GM18508 (cell line): ENCODE data around the gene PRAMEF5.
"Not testable (repeated sequence)": the region's sequence is repeated elsewhere in the genome, so short reads cannot be mapped to it uniquely, and the experiment has no call there.

Experiments
- ATAC-seq: cut with Tn5 transposase; IDR thresholded peaks from one replicate; pipeline ENCODE4 v1.9.1; 2021; ENCODE audit warnings: moderate number of reproducible peaks; ENCODE audit not compliant: insufficient read depth, unreplicated experiment

Gene PRAMEF5

GRCh38 chr1:13253898-13254297, at the start of gene PRAMEF5:
Gene PRAMEF5 (plus strand): TSS chr1:13254198. CDS start chr1:13259269, 5,071 bp downstream.
- not testable (repeated sequence) for ATAC-seq

- ATAC-seq, result not testable (repeated sequence)
These were observed 45.3 kb upstream of the PRAMEF5 start for GRCh38 chr1:13208712-13209111.

DNA sequence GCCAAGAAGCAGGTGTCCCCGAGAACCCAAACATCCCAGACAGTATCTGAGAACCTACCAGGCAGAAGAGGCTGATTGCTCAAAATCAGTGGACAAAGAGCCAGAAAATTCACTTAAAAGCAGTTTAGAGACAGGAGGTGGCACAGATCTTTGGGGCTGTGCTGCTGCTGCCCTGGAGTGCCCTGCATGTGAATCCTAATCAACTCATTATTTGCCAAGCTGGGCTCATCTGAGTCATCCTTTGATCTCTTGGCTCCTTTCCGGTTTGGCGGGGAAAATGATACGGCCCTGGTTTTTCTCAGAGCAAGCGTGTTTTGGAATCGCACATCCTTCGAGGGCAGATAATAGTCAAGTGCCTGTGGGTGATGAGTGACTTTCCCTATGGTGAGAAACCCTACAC, 37.4 kb upstream of the PRAMEF5 start:
- ATAC-seq, result not testable (repeated sequence)

DNA sequence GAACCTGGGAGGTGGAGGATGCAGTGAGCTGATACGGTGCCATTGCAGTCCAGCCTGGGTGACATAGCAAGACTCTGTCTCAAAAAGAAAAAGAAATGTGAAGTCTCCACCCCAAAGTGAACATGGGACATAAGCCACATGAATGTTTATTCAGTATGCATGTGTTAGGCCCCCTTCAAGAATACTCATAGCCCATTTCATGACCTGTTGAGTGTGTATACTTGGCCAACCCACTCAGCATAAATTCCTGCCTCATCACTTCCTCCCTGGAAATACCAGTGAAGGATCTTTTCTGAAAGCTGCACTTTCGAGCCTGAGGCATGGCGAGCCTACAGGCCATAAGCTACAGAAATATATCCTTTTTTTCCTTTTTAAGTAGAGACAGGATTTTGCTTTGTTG, 34.8 kb upstream of the PRAMEF5 start:
- ATAC-seq, result not testable (repeated sequence)

DNA sequence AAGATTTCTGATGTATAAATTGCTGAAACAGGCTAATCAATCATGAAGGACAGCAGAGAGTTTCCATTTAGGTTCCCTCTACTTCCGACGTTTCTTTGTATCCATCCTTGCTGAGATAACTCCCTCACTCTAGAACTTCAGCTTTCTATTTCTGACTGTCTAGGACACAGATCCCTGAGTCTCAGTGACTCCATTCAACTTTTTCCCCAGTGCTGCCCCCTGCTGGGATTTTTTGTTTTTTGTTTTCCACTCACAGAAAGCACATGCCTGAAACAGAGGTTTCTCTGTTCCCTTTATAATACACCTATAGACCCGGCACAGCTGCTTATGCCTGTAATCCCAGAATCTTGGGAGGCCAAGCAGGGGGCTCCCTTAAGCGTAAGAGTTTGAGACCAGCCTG, 31.2 kb upstream of the PRAMEF5 start:
- not testable (repeated sequence) for ATAC-seq

DNA sequence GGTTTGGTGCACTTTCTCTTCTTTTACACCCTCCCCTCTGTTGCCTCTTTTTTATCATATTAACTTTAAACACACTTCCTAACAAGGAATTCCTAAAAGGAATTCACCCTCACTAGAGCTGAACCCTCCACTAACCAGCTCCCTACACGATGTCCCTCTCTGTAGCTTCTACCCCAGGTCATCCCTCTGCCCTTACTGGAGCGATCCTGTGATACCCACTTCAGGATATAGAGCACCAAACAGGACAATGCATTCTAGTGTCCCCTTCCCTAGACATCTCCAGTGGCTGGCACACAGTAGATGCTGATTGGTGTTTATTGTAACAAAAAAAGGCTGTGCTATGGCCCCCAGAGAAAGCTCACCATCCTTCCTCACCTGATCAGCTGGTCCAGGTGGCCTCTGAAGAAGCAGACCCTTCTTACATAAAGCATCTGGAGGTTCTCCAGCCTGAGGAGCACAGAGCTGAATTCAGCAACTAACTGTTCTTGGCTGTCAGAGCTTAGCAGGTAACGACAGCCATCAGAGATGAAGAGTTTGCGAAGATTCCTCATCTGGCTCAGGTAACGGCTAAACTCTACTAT, 29.4 kb upstream of the PRAMEF5 start:
- ATAC-seq, result no peak

- ATAC-seq, result not testable (repeated sequence)
These were observed 28.3 kb upstream of the PRAMEF5 start, which contains the start of gene PRAMEF18 for GRCh38 chr1:13225675-13226204. Gene PRAMEF18 (minus strand): TSS chr1:13226154. CDS start chr1:13226106, 48 bp downstream.

DNA sequence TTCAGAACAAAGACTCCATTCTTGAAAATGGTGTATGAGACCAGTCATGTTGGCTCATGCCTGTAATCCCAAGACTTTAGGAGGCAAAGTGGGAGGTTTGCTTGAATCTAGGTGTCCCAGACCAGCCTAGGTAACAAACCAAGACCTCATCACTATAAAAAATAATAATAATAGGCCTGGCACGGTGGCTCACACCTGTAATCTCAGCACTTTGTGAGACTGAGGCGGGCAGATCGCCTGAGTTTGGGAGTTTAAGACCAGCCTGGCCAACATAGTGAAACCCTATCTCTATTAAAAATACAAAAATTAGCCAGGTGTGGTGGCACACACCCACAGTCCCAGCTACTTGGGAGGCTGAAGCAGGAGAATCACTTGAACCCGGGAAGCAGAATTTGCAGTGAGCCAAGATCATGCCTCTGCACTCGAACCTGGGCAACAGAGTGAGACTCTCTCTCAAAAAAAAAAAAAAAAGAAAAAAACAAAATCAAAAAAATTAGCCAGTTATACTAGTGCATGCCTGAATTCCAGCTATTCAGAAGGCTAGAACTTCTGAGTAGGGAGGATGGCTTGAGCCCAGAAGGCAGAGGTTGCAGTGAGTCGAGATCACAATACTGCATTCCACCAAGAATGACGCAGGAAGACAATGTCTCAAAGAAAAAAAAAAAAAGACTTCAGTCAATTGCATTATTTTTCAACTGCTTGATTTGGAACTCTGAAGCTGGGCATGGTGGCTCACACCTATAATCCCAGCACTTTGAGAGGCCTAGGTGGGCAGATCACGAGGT, 26.5 kb upstream of the PRAMEF5 start:
- ATAC-seq, result not testable (repeated sequence)

DNA sequence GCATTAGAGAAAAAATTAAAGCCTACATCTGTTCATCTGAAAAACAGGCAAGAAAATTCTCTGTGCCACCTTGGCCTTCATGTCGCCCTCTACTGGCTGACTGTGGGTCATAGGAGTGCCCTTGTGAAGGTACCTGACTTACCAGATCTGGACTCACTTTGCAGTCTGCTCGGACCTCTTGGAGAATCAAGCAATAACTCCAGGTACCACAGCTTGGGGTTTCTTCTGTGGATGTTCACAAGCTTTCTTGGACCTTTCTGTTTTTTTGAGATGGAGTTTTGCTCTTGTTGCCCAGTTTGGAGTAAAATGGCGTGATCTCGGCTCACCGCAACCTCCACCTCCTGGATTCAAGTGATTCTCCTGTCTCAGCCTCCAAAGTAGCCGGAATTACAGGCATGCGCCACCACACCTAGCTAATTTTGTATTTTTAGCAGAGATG, 25.6 kb upstream of the PRAMEF5 start:
- ATAC-seq, result no peak

DNA sequence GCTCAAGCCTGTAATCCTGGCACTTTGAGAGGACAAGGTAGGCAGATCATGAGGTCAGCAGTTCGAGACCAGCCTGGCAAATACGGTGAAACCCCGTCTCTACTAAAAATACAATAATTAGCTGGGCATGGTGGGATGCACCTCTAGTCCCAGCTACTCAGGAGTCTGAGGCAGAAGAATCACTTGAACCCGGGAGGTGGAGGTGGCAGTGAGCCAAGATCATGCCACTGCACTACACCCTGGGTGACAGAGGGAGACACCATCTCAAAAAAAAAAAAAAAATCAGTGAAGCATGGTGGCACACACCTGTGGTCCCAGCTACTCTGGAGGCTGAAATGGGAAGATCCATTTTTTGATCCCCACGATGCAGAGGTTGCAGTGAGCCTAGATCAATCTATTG, 23.9 kb upstream of the PRAMEF5 start:
- ATAC-seq, result not testable (repeated sequence)

DNA sequence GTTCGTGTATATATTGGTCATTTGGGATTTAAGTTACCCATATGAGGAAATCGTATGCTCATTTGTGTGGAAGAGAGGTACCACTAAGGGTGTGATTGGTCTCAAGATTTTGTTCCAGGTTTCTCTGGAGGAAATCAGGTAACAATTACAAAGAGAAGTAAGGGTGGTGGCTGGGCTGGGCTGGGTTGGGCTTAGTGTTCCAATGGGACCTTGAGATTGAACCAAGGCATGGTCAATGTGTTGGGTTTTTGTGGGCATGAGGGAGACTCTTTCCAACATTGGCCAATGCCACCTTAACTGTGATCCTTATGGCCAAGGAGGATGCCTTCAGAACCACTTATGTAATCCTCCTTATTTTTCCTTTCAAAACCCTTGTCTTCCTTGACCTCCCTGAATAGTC, 23.4 kb upstream of the PRAMEF5 start:
- ATAC-seq, result not testable (repeated sequence)

DNA sequence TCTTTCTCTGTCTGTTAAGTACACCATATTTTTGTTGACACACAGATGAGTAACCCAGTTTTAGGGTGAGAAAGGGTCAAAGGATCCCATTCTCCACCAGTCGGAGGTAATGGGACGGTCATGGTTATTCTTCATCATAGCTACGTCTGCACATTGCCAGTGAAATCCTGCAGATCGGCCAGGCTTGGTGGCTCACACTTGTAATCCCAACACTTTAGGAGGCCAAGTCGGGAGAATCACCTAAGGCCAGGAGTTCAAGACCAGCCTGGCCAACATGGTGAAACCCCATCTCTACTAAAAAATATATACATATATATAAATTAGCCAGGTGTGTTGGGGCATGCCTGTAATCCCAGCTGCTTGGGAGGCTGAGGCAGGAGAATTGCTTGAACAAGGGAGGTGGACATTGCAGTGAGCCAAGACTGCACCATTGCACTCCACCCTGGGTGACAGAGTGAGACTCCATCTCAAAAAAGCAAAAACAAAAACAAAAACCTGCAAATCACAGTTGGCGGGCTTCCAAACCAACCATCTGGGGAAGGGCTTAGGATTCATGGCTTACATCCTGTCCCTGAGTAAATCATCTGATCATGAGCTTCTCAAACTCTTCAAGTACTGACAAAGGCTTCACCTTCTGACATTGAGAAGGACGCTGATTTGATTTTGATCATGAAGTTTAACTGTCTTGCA, 22.8 kb upstream of the PRAMEF5 start:
- not testable (repeated sequence) for ATAC-seq

GRCh38 chr1:13232056-13232455, 21.9 kb upstream of the PRAMEF5 start:
- ATAC-seq, result not testable (repeated sequence)

GRCh38 chr1:13234057-13234456, 19.9 kb upstream of the PRAMEF5 start:
- not testable (repeated sequence) for ATAC-seq

GRCh38 chr1:13237572-13237971, 16.4 kb upstream of the PRAMEF5 start:
- ATAC-seq, result not testable (repeated sequence)

GRCh38 chr1:13239633-13240032, 14.4 kb upstream of the PRAMEF5 start:
- ATAC-seq, result not testable (repeated sequence)

GRCh38 chr1:13243536-13244263, 10.3 kb upstream of the PRAMEF5 start:
- ATAC-seq, result not testable (repeated sequence)

DNA sequence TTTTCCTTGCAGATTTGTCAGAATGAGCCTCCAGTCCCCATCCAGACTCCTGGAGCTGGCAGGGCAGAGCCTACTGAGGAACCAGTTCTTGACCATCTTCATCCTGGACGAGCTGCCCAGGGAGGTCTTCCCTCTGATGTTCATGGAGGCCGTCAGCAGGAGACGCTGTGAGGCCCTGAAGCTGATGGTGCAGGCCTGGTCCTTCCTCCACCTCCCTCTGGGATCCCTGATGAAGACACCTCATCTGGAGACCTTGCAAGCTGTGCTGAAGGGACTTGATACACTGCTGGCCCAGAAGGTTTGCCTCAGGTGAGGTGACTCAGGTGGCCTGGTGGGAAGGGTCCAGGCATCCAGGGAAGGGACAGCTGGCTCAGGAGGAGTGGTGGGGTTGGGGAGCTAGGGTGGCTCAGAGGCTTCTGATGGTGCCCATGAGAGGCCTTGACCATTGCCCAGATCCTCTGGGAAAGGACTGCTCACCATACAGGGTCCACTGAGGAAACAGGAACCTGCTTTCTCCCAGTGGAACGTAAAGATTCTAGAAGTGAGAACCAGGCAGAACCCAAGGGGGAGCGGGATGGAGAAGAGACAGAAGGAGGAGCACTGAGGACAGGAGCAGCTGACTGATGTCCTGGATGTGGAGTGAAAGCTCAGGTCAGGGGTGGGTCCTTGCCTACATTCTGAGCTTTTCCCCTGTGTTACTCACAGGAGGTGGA, 8.0 kb upstream of the PRAMEF5 start:
- not testable (repeated sequence) for ATAC-seq

DNA sequence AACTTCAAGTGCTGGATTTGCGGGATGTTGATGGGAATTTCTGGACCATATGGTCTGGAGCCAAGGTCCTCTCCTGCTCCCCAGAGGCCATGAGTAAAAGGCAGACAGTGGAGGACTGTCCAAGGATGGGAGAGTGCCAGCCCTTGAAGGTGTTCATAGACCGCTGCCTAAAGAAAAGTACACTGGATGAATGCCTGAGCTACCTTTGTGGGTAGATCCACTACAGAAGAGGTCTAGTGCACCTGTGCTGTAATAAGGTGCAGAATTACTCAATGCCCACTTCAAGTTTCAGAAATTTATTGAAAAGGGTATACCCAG, 7.5 kb upstream of the PRAMEF5 start:
- not testable (repeated sequence) for ATAC-seq

DNA sequence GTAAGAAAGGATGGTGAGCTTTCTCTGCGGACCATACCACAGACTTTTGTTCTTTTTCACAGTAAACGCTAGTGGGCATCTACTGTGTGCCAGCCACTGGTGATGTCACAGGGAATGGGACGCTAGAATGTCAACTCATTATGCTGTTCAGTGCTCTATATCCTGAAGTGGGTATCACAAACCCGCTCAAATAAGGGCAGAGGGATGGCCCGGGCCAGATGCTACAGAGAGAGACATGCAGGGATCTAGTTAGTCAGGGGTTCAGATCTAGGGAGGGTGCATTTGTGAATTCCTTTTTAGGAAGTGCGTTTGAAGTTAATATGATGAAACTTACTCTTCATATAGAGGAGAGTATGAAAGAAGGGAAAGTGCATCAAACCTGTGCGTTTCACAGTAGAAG, 6.9 kb upstream of the PRAMEF5 start:
- ATAC-seq, result not testable (repeated sequence)
